IMR-90 (cell line): ENCODE data around the gene TSPAN3. TPM values are rescaled to one million over a fixed set of nuclear protein-coding genes. Genes with fewer than 3 reads are reported as not detected.

Source experiments
- ATAC-seq: fragments of 200-7000 bp; cut with Tn5 transposase; 2 replicates; pipeline ENCODE4 v1.9.1; 2020; ENCODE audit warnings: low read depth, mild to moderate bottlenecking, moderate library complexity
- BruUV-seq: library from RNA; stranded (reverse); fragments of 400-500 nt; replicated peaks from 2 replicates; lab custom pipeline; 2021; lab: Mats Ljungman, UMichigan
- CTCF ChIA-PET: fragments of 300-600 bp; formaldehyde crosslinking; extraction: SDS; loops from one replicate; lab custom pipeline; 2021; ENCODE audit warnings: antibody characterized with exemption; lab: Yijun Ruan, JAX
- POLR2A ChIA-PET: fragments of 300-600 bp; sonication (Branson Sonifier 250); formaldehyde crosslinking; loops from one replicate; lab custom pipeline; 2022; ENCODE audit warnings: antibody characterized with exemption; ENCODE audit not compliant: unreplicated experiment; lab: Charles Lee
- DNase-seq: peaks from one replicate; pipeline ENCODE4 v3.0.0; 2013
- H2AFZ ChIP-seq: replicated peaks from 2 replicates; pipeline ENCODE3; 2013; ENCODE audit warnings: low read length, mild to moderate bottlenecking; ENCODE audit not compliant: poor library complexity
- H2AK5ac ChIP-seq: 2 replicates; pipeline ENCODE4 v1.6.1; 2013; ENCODE audit warnings: low read depth, low read length, inconsistent platforms
- H2AK9ac ChIP-seq: replicated peaks from 2 replicates; pipeline ENCODE3; 2013; ENCODE audit warnings: mild to moderate bottlenecking, low read depth, low read length, moderate library complexity; ENCODE audit not compliant: poor library complexity
- H2BK120ac ChIP-seq: 2 replicates; pipeline ENCODE4 v1.6.1; 2013; ENCODE audit warnings: low read depth, low read length, inconsistent platforms
- H2BK15ac ChIP-seq: 3 replicates; pipeline ENCODE4 v1.6.1; 2013; ENCODE audit warnings: low read depth, low read length, inconsistent platforms
- H2BK20ac ChIP-seq: 2 replicates; pipeline ENCODE4 v1.6.1; 2013; ENCODE audit warnings: low read depth, mild to moderate bottlenecking, inconsistent platforms, low read length, moderate library complexity
- H2BK5ac ChIP-seq: 2 replicates; pipeline ENCODE4 v1.6.1; 2013; ENCODE audit warnings: mild to moderate bottlenecking, low read depth, low read length, inconsistent platforms; ENCODE audit not compliant: poor library complexity, severe bottlenecking
- H3K14ac ChIP-seq: replicated peaks from 2 replicates; pipeline ENCODE4 v1.6.1; 2013; ENCODE audit warnings: low read depth, low read length, inconsistent platforms
- H3K18ac ChIP-seq: 2 replicates; pipeline ENCODE4 v1.6.1; 2013; ENCODE audit warnings: low read depth, low read length, control low read depth
- H3K23ac ChIP-seq: 2 replicates; pipeline ENCODE4 v1.6.1; 2013; ENCODE audit warnings: low read depth, low read length, inconsistent platforms
- H3K27ac ChIP-seq: 2 replicates; pipeline ENCODE4 v1.5.1; 2013; ENCODE audit warnings: mild to moderate bottlenecking, control low read depth, low read length; ENCODE audit not compliant: insufficient read depth
- H3K27me3 ChIP-seq: 2 replicates; pipeline ENCODE4 v1.6.1; 2013; ENCODE audit warnings: low read length; ENCODE audit not compliant: control insufficient read depth, insufficient read depth
- H3K36me3 ChIP-seq: 2 replicates; pipeline ENCODE4 v1.6.1; 2013; ENCODE audit warnings: low read length, mixed read lengths; ENCODE audit not compliant: control insufficient read depth, insufficient read depth
- H3K4ac ChIP-seq: 2 replicates; pipeline ENCODE4 v1.6.1; 2013; ENCODE audit warnings: low read depth, low read length, inconsistent platforms
- H3K4me1 ChIP-seq: 2 replicates; pipeline ENCODE4 v1.6.1; 2013; ENCODE audit warnings: low read length, mixed read lengths; ENCODE audit not compliant: control insufficient read depth, insufficient read depth
- H3K4me2 ChIP-seq: 2 replicates; pipeline ENCODE4 v1.6.1; 2013; ENCODE audit warnings: low read depth, mild to moderate bottlenecking, control low read depth, low read length, moderate library complexity
- H3K4me3 ChIP-seq: 2 replicates; pipeline ENCODE4 v1.5.1; 2013; ENCODE audit warnings: low read depth, mild to moderate bottlenecking, control low read depth, low read length, moderate library complexity; ENCODE audit not compliant: insufficient read depth
- H3K56ac ChIP-seq: 2 replicates; pipeline ENCODE4 v1.6.1; 2013; ENCODE audit warnings: low read length, inconsistent platforms; ENCODE audit not compliant: insufficient read depth; ENCODE audit errors: extremely low read depth
- H3K79me1 ChIP-seq, 2 experiments: 2 replicates each; pipeline ENCODE4 v1.6.1; 2013; ENCODE audit warnings: low read length in 2 of 2, inconsistent platforms in 1 of 2, low read depth in 1 of 2
- H3K9ac ChIP-seq: 2 replicates; pipeline ENCODE4 v1.6.1; 2013; ENCODE audit warnings: low read depth, low read length, control low read depth
- H3K9me1 ChIP-seq: 2 replicates; pipeline ENCODE4 v1.6.1; 2013; ENCODE audit warnings: low read length, inconsistent platforms; ENCODE audit not compliant: insufficient read depth
- H3K9me3 ChIP-seq: 2 replicates; pipeline ENCODE4 v1.6.1; 2013; ENCODE audit warnings: low read length; ENCODE audit not compliant: control insufficient read depth, insufficient read depth
- H4K20me1 ChIP-seq: 2 replicates; pipeline ENCODE4 v1.6.1; 2013; ENCODE audit warnings: low read length, inconsistent platforms; ENCODE audit not compliant: insufficient read depth
- H4K5ac ChIP-seq: 2 replicates; pipeline ENCODE4 v1.6.1; 2013; ENCODE audit warnings: mild to moderate bottlenecking, low read depth, low read length, control low read depth
- H4K8ac ChIP-seq, 2 experiments: 2 replicates each; pipeline ENCODE4 v1.6.1; 2013; ENCODE audit warnings: low read depth in 2 of 2, low read length in 2 of 2, control low read depth in 1 of 2, inconsistent platforms in 1 of 2
- H4K91ac ChIP-seq: 2 replicates; pipeline ENCODE4 v1.6.1; 2013; ENCODE audit warnings: low read depth, low read length, inconsistent platforms; ENCODE audit not compliant: insufficient read depth
- BHLHE40 ChIP-seq: fragments of 150-350 bp; IDR thresholded peaks from 2 replicates; pipeline ENCODE4 v1.6.1; 2016; ENCODE audit warnings: mild to moderate bottlenecking, low read depth, low read length
- CEBPB ChIP-seq: IDR thresholded peaks from 2 replicates; pipeline ENCODE4 v1.6.1; 2012; ENCODE audit warnings: low read depth, low read length, improper control_type of control experiment
- CHD1 ChIP-seq: IDR thresholded peaks from 2 replicates; pipeline ENCODE4 v1.6.1; 2012; ENCODE audit warnings: low read depth, low read length, improper control_type of control experiment
- FOS ChIP-seq: fragments of 150-350 bp; IDR thresholded peaks from 2 replicates; pipeline ENCODE4 v1.6.1; 2016; ENCODE audit warnings: low read depth, low read length
- MAFK ChIP-seq: IDR thresholded peaks from 2 replicates; pipeline ENCODE4 v1.6.1; 2012; ENCODE audit warnings: low read depth, low read length, improper control_type of control experiment
- MXI1 ChIP-seq: IDR thresholded peaks from 2 replicates; pipeline ENCODE4 v1.6.1; 2012; ENCODE audit warnings: low read depth, mild to moderate bottlenecking, low read length, moderate library complexity, borderline replicate concordance
- NFE2L2 ChIP-seq: fragments of 150-350 bp; IDR thresholded peaks from 2 replicates; pipeline ENCODE4 v1.6.1; 2016; ENCODE audit warnings: low read depth, mild to moderate bottlenecking, low read length
- POLR2A ChIP-seq: IDR thresholded peaks from 2 replicates; pipeline ENCODE4 v1.6.1; 2012; ENCODE audit warnings: mild to moderate bottlenecking, low read depth, low read length
- RAD21 ChIP-seq: IDR thresholded peaks from 2 replicates; pipeline ENCODE4 v1.6.1; 2012; ENCODE audit warnings: low read length, improper control_type of control experiment
- RCOR1 ChIP-seq: IDR thresholded peaks from 2 replicates; pipeline ENCODE4 v1.6.1; 2012; ENCODE audit warnings: mild to moderate bottlenecking, low read length, improper control_type of control experiment; ENCODE audit not compliant: insufficient replicate concordance
- RFX5 ChIP-seq: IDR thresholded peaks from 2 replicates; pipeline ENCODE4 v1.8.0; 2012; ENCODE audit warnings: low read depth, mild to moderate bottlenecking, low read length, moderate library complexity
- WGBS, 2 experiments: methylation state at CpG; one replicate each; pipeline versions ENCODE4 v1.1.5 to v1.1.7; 2013; ENCODE audit warnings: missing lambda C conversion rate in 2 of 2; ENCODE audit not compliant: insufficient read length in 1 of 2; ENCODE audit errors: extremely low coverage in 2 of 2; 5-methylcytosine and 5-hydroxymethylcytosine counted together
- dilution Hi-C: fragments of 300-500 bp; cut with HindIII; formaldehyde crosslinking; loops from one replicate; pipeline ENCODE4 v1.14.3; 2018; ENCODE audit warnings: low sequenced_read_pairs; ENCODE audit not compliant: unreplicated experiment
- in situ Hi-C: fragments of 300-500 bp; cut with MboI; formaldehyde crosslinking; loops from 3 replicates; pipeline ENCODE4 v1.14.3; 2019; ENCODE audit warnings: low sequenced_read_pairs, inconsistent platforms, mixed read lengths
- intact Hi-C: fragments of 100-400 bp; cut with micrococcal nuclease; formaldehyde crosslinking; loops from 2 replicates; pipeline ENCODE4 v1.10.0; 2022
- polyA plus RNA-seq, 3 experiments: library from polyadenylated mRNA; depleted of rRNA; stranded (reverse); fragments of >200 nt; gene quantifications; 2 replicates each; pipeline ENCODE4 v1.2.3, GENCODE V29; 2012; ENCODE audit warnings: low replicate concordance in 1 of 3
- total RNA-seq: library from RNA; depleted of rRNA; stranded (reverse); fragments of >200 nt; gene quantifications from 2 replicates; pipeline ENCODE4 v1.2.3, GENCODE V29; 2012
- TF ChIP-seq, protein P1 (sequence below): fragments of 150-350 bp; IDR thresholded peaks from 2 replicates; pipeline ENCODE4 v1.6.1; 2017; ENCODE audit warnings: mild to moderate bottlenecking, antibody characterized with exemption, low read length, low read depth

Gene TSPAN3
- total and polyA plus RNA-seq, 2 of the 4 experiments (the other 2 are of a cell fraction), result 270 to 295 TPM

DNA sequence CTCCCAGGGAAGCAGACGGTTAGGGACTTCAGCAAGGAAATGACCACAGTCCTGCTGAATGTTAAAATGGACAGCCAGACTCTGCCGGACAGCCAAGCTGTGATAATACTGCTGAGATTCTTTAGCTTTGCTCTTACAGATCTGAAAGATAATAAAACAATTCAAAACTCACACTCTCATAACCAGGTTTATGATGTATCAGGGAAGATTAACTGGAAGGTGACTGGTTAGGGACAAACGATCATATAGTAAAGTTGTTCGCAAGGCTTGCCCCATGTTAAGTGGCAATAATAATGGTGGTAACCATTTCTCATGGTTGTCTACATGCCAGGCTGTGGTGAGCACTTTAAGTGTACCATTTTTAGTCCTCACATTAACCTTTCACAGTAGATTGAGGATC lies 44.3 kb upstream of the TSPAN3 start:
- H2BK15ac ChIP-seq, result no peak overlapping the region
- 100% methylated on average over 1 of the region's 4 CpGs; no CpG with 5 or more reads in 1 of the 2 experiments for WGBS, 2 experiments
- TF ChIP-seq RCOR1 (no peak), FOS (no peak), MAFK (no peak), NFE2L2 (no peak), RAD21 (no peak), POLR2A (no peak), MXI1 (no peak), RFX5 (no peak), BHLHE40 (no peak), CHD1 (no peak), CEBPB (no peak)
- TF ChIP-seq, protein P1, sequence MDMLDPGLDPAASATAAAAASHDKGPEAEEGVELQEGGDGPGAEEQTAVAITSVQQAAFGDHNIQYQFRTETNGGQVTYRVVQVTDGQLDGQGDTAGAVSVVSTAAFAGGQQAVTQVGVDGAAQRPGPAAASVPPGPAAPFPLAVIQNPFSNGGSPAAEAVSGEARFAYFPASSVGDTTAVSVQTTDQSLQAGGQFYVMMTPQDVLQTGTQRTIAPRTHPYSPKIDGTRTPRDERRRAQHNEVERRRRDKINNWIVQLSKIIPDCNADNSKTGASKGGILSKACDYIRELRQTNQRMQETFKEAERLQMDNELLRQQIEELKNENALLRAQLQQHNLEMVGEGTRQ, result no peak
- BruUV-seq, result no TSS peak
- ATAC-seq (no peak), DNase-seq (no peak)
- no peak overlapping the region for H3K4ac ChIP-seq
- H3K36me3 ChIP-seq, result peaks cover 27% of the 10 kb centered on the region
- no peak overlapping the region for H3K27ac ChIP-seq
- intact Hi-C loops (loop anchor here (5.0 kb wide), 3 partner anchors 72 to 517 kb away; partner anchors contain the start of gene LINGO1), in situ Hi-C loops (loop anchor here (5.0 to 10.0 kb wide), 2 partner anchors 380 to 427 kb away; no protein-coding TSS in a partner anchor), dilution Hi-C loops (no loop called here)
- CTCF ChIA-PET, result no interaction called here
- H4K20me1 ChIP-seq, result peaks cover 13% of the 10 kb centered on the region; the same call in 1 of the 2 replicates
- H2BK20ac ChIP-seq, result no peak overlapping the region
- no peak overlapping the region for H2AFZ ChIP-seq
- no peak overlapping the region for H2AK5ac ChIP-seq
- no peak overlapping the region for H4K5ac ChIP-seq
- no peak overlapping the region for H4K91ac ChIP-seq
- H2BK120ac ChIP-seq, result no peak overlapping the region
- POLR2A ChIA-PET, result no interaction called here
- no peak overlapping the region for H3K14ac ChIP-seq
- H3K79me1 ChIP-seq, result peaks cover 20 to 55% of the 10 kb centered on the region in 2 experiments
- no peak overlapping the region for H2AK9ac ChIP-seq
- H3K4me3 ChIP-seq, result no peak overlapping the region
- no peak overlapping the region for H4K8ac ChIP-seq
- H3K9ac ChIP-seq, result no peak overlapping the region
- no peaks in the 10 kb centered on the region for H3K9me3 ChIP-seq
- H3K4me1 ChIP-seq, result peaks cover 8% of the 10 kb centered on the region
- no peak overlapping the region for H3K56ac ChIP-seq
- H3K4me2 ChIP-seq, result no peak overlapping the region
- H3K18ac ChIP-seq, result no peak overlapping the region
- no peak overlapping the region for H2BK5ac ChIP-seq
- no peaks in the 10 kb centered on the region for H3K27me3 ChIP-seq
- peaks cover 24% of the 10 kb centered on the region for H3K9me1 ChIP-seq
- no peak overlapping the region for H3K23ac ChIP-seq
